IMR-90 (cell line): ENCODE measurements around the gene SEL1L2. TPM values are rescaled to one million over a fixed set of nuclear protein-coding genes. Genes with fewer than 3 reads are reported as not detected.

Experiments used
- ATAC-seq: fragments of 200-7000 bp; cut with Tn5 transposase; 2 replicates; pipeline ENCODE4 v1.9.1; 2020; ENCODE audit warnings: low read depth, mild to moderate bottlenecking, moderate library complexity
- BruUV-seq: library from RNA; stranded (reverse); fragments of 400-500 nt; replicated peaks from 2 replicates; lab custom pipeline; 2021; lab: Mats Ljungman, UMichigan
- CTCF ChIA-PET: fragments of 300-600 bp; formaldehyde crosslinking; extraction: SDS; loops from one replicate; lab custom pipeline; 2021; ENCODE audit warnings: antibody characterized with exemption; lab: Yijun Ruan, JAX
- POLR2A ChIA-PET: fragments of 300-600 bp; sonication (Branson Sonifier 250); formaldehyde crosslinking; loops from one replicate; lab custom pipeline; 2022; ENCODE audit warnings: antibody characterized with exemption; ENCODE audit not compliant: unreplicated experiment; lab: Charles Lee
- DNase-seq: peaks from one replicate; pipeline ENCODE4 v3.0.0; 2013
- H2AFZ ChIP-seq: replicated peaks from 2 replicates; pipeline ENCODE3; 2013; ENCODE audit warnings: low read length, mild to moderate bottlenecking; ENCODE audit not compliant: poor library complexity
- H2AK5ac ChIP-seq: 2 replicates; pipeline ENCODE4 v1.6.1; 2013; ENCODE audit warnings: low read depth, low read length, inconsistent platforms
- H2AK9ac ChIP-seq: replicated peaks from 2 replicates; pipeline ENCODE3; 2013; ENCODE audit warnings: mild to moderate bottlenecking, low read depth, low read length, moderate library complexity; ENCODE audit not compliant: poor library complexity
- H2BK120ac ChIP-seq: 2 replicates; pipeline ENCODE4 v1.6.1; 2013; ENCODE audit warnings: low read depth, low read length, inconsistent platforms
- H2BK15ac ChIP-seq: 3 replicates; pipeline ENCODE4 v1.6.1; 2013; ENCODE audit warnings: low read depth, low read length, inconsistent platforms
- H2BK20ac ChIP-seq: 2 replicates; pipeline ENCODE4 v1.6.1; 2013; ENCODE audit warnings: low read depth, mild to moderate bottlenecking, inconsistent platforms, low read length, moderate library complexity
- H2BK5ac ChIP-seq: 2 replicates; pipeline ENCODE4 v1.6.1; 2013; ENCODE audit warnings: mild to moderate bottlenecking, low read depth, low read length, inconsistent platforms; ENCODE audit not compliant: poor library complexity, severe bottlenecking
- H3K14ac ChIP-seq: replicated peaks from 2 replicates; pipeline ENCODE4 v1.6.1; 2013; ENCODE audit warnings: low read depth, low read length, inconsistent platforms
- H3K18ac ChIP-seq: 2 replicates; pipeline ENCODE4 v1.6.1; 2013; ENCODE audit warnings: low read depth, low read length, control low read depth
- H3K23ac ChIP-seq: 2 replicates; pipeline ENCODE4 v1.6.1; 2013; ENCODE audit warnings: low read depth, low read length, inconsistent platforms
- H3K27ac ChIP-seq: 2 replicates; pipeline ENCODE4 v1.5.1; 2013; ENCODE audit warnings: mild to moderate bottlenecking, control low read depth, low read length; ENCODE audit not compliant: insufficient read depth
- H3K27me3 ChIP-seq: 2 replicates; pipeline ENCODE4 v1.6.1; 2013; ENCODE audit warnings: low read length; ENCODE audit not compliant: control insufficient read depth, insufficient read depth
- H3K36me3 ChIP-seq: 2 replicates; pipeline ENCODE4 v1.6.1; 2013; ENCODE audit warnings: low read length, mixed read lengths; ENCODE audit not compliant: control insufficient read depth, insufficient read depth
- H3K4ac ChIP-seq: 2 replicates; pipeline ENCODE4 v1.6.1; 2013; ENCODE audit warnings: low read depth, low read length, inconsistent platforms
- H3K4me1 ChIP-seq: 2 replicates; pipeline ENCODE4 v1.6.1; 2013; ENCODE audit warnings: low read length, mixed read lengths; ENCODE audit not compliant: control insufficient read depth, insufficient read depth
- H3K4me2 ChIP-seq: 2 replicates; pipeline ENCODE4 v1.6.1; 2013; ENCODE audit warnings: low read depth, mild to moderate bottlenecking, control low read depth, low read length, moderate library complexity
- H3K4me3 ChIP-seq: 2 replicates; pipeline ENCODE4 v1.5.1; 2013; ENCODE audit warnings: low read depth, mild to moderate bottlenecking, control low read depth, low read length, moderate library complexity; ENCODE audit not compliant: insufficient read depth
- H3K56ac ChIP-seq: 2 replicates; pipeline ENCODE4 v1.6.1; 2013; ENCODE audit warnings: low read length, inconsistent platforms; ENCODE audit not compliant: insufficient read depth; ENCODE audit errors: extremely low read depth
- H3K79me1 ChIP-seq, 2 experiments: 2 replicates each; pipeline ENCODE4 v1.6.1; 2013; ENCODE audit warnings: low read length in 2 of 2, inconsistent platforms in 1 of 2, low read depth in 1 of 2
- H3K9ac ChIP-seq: 2 replicates; pipeline ENCODE4 v1.6.1; 2013; ENCODE audit warnings: low read depth, low read length, control low read depth
- H3K9me1 ChIP-seq: 2 replicates; pipeline ENCODE4 v1.6.1; 2013; ENCODE audit warnings: low read length, inconsistent platforms; ENCODE audit not compliant: insufficient read depth
- H3K9me3 ChIP-seq: 2 replicates; pipeline ENCODE4 v1.6.1; 2013; ENCODE audit warnings: low read length; ENCODE audit not compliant: control insufficient read depth, insufficient read depth
- H4K20me1 ChIP-seq: 2 replicates; pipeline ENCODE4 v1.6.1; 2013; ENCODE audit warnings: low read length, inconsistent platforms; ENCODE audit not compliant: insufficient read depth
- H4K5ac ChIP-seq: 2 replicates; pipeline ENCODE4 v1.6.1; 2013; ENCODE audit warnings: mild to moderate bottlenecking, low read depth, low read length, control low read depth
- H4K8ac ChIP-seq, 2 experiments: 2 replicates each; pipeline ENCODE4 v1.6.1; 2013; ENCODE audit warnings: low read depth in 2 of 2, low read length in 2 of 2, control low read depth in 1 of 2, inconsistent platforms in 1 of 2
- H4K91ac ChIP-seq: 2 replicates; pipeline ENCODE4 v1.6.1; 2013; ENCODE audit warnings: low read depth, low read length, inconsistent platforms; ENCODE audit not compliant: insufficient read depth
- BHLHE40 ChIP-seq: fragments of 150-350 bp; IDR thresholded peaks from 2 replicates; pipeline ENCODE4 v1.6.1; 2016; ENCODE audit warnings: mild to moderate bottlenecking, low read depth, low read length
- CEBPB ChIP-seq: IDR thresholded peaks from 2 replicates; pipeline ENCODE4 v1.6.1; 2012; ENCODE audit warnings: low read depth, low read length, improper control_type of control experiment
- ELK1 ChIP-seq: fragments of 150-350 bp; IDR thresholded peaks from 2 replicates; pipeline ENCODE4 v1.6.1; 2016; ENCODE audit warnings: low read depth, mild to moderate bottlenecking, low read length, moderate library complexity, borderline replicate concordance
- FOS ChIP-seq: fragments of 150-350 bp; IDR thresholded peaks from 2 replicates; pipeline ENCODE4 v1.6.1; 2016; ENCODE audit warnings: low read depth, low read length
- MAFK ChIP-seq: IDR thresholded peaks from 2 replicates; pipeline ENCODE4 v1.6.1; 2012; ENCODE audit warnings: low read depth, low read length, improper control_type of control experiment
- MAZ ChIP-seq: IDR thresholded peaks from 2 replicates; pipeline ENCODE4 v1.6.1; 2012; ENCODE audit warnings: low read depth, mild to moderate bottlenecking, low read length, improper control_type of control experiment, moderate library complexity, borderline replicate concordance
- MXI1 ChIP-seq: IDR thresholded peaks from 2 replicates; pipeline ENCODE4 v1.6.1; 2012; ENCODE audit warnings: low read depth, mild to moderate bottlenecking, low read length, moderate library complexity, borderline replicate concordance
- NFE2L2 ChIP-seq: fragments of 150-350 bp; IDR thresholded peaks from 2 replicates; pipeline ENCODE4 v1.6.1; 2016; ENCODE audit warnings: low read depth, mild to moderate bottlenecking, low read length
- POLR2A ChIP-seq: IDR thresholded peaks from 2 replicates; pipeline ENCODE4 v1.6.1; 2012; ENCODE audit warnings: mild to moderate bottlenecking, low read depth, low read length
- RAD21 ChIP-seq: IDR thresholded peaks from 2 replicates; pipeline ENCODE4 v1.6.1; 2012; ENCODE audit warnings: low read length, improper control_type of control experiment
- RCOR1 ChIP-seq: IDR thresholded peaks from 2 replicates; pipeline ENCODE4 v1.6.1; 2012; ENCODE audit warnings: mild to moderate bottlenecking, low read length, improper control_type of control experiment; ENCODE audit not compliant: insufficient replicate concordance
- RFX5 ChIP-seq: IDR thresholded peaks from 2 replicates; pipeline ENCODE4 v1.8.0; 2012; ENCODE audit warnings: low read depth, mild to moderate bottlenecking, low read length, moderate library complexity
- SMC3 ChIP-seq: fragments of 150-350 bp; IDR thresholded peaks from 2 replicates; pipeline ENCODE4 v1.6.1; 2016; ENCODE audit warnings: low read depth, mild to moderate bottlenecking, antibody characterized with exemption, low read length, moderate library complexity
- WGBS, 2 experiments: methylation state at CpG; one replicate each; pipeline versions ENCODE4 v1.1.5 to v1.1.7; 2013; ENCODE audit warnings: missing lambda C conversion rate in 2 of 2; ENCODE audit not compliant: insufficient read length in 1 of 2; ENCODE audit errors: extremely low coverage in 2 of 2; 5-methylcytosine and 5-hydroxymethylcytosine counted together
- dilution Hi-C: fragments of 300-500 bp; cut with HindIII; formaldehyde crosslinking; loops from one replicate; pipeline ENCODE4 v1.14.3; 2018; ENCODE audit warnings: low sequenced_read_pairs; ENCODE audit not compliant: unreplicated experiment
- in situ Hi-C: fragments of 300-500 bp; cut with MboI; formaldehyde crosslinking; loops from 3 replicates; pipeline ENCODE4 v1.14.3; 2019; ENCODE audit warnings: low sequenced_read_pairs, inconsistent platforms, mixed read lengths
- intact Hi-C: fragments of 100-400 bp; cut with micrococcal nuclease; formaldehyde crosslinking; loops from 2 replicates; pipeline ENCODE4 v1.10.0; 2022
- polyA plus RNA-seq, 3 experiments: library from polyadenylated mRNA; depleted of rRNA; stranded (reverse); fragments of >200 nt; gene quantifications; 2 replicates each; pipeline ENCODE4 v1.2.3, GENCODE V29; 2012; ENCODE audit warnings: low replicate concordance in 1 of 3
- total RNA-seq: library from RNA; depleted of rRNA; stranded (reverse); fragments of >200 nt; gene quantifications from 2 replicates; pipeline ENCODE4 v1.2.3, GENCODE V29; 2012
- TF ChIP-seq, protein P1 (sequence below): fragments of 150-350 bp; IDR thresholded peaks from 2 replicates; pipeline ENCODE4 v1.6.1; 2017; ENCODE audit warnings: mild to moderate bottlenecking, antibody characterized with exemption, low read length, low read depth

SEL1L2 gene
- total and polyA plus RNA-seq, 2 of the 4 experiments (the other 2 are of a cell fraction), result not detected

GRCh38 chr20:13927171-13927570 is 63.2 kb downstream of the SEL1L2 start:
- no peak overlapping the region for H3K56ac ChIP-seq
- H2BK5ac ChIP-seq, result no peak overlapping the region
- H3K23ac ChIP-seq, result no peak overlapping the region
- DNase-seq, result no peak
- H3K27me3 ChIP-seq, result no peaks in the 10 kb centered on the region
- intact Hi-C loops, result no loop called here
- no peak overlapping the region for H3K4me3 ChIP-seq
- no peak overlapping the region for H2BK15ac ChIP-seq
- H3K79me1 ChIP-seq, result no peaks in the 10 kb centered on the region
- no peak for ATAC-seq
- H3K9ac ChIP-seq, result no peak overlapping the region
- H3K4me1 ChIP-seq, result no peaks in the 10 kb centered on the region
- POLR2A ChIA-PET, result no interaction called here
- H3K14ac ChIP-seq, result no peak overlapping the region
- H3K4me2 ChIP-seq, result no peak overlapping the region
- no peak overlapping the region for H2AK9ac ChIP-seq
- WGBS, 2 experiments, result no CpG with 5 or more reads among the region's 2 CpGs
- CTCF ChIA-PET, result no interaction called here
- H2BK120ac ChIP-seq, result no peak overlapping the region
- peaks cover 9% of the 10 kb centered on the region for H3K9me3 ChIP-seq
- no peak overlapping the region for H2AK5ac ChIP-seq
- dilution Hi-C loops, result no loop called here
- no peak overlapping the region for H4K8ac ChIP-seq
- H2AFZ ChIP-seq, result no peak overlapping the region
- no peaks in the 10 kb centered on the region for H3K36me3 ChIP-seq
- H4K5ac ChIP-seq, result no peak overlapping the region
- in situ Hi-C loops, result no loop called here
- no peak overlapping the region for H3K18ac ChIP-seq
- H2BK20ac ChIP-seq, result no peak overlapping the region
- H3K4ac ChIP-seq, result no peak overlapping the region
- TF ChIP-seq FOS (no peak), MAFK (no peak), RCOR1 (no peak), RFX5 (no peak), POLR2A (no peak), CEBPB (no peak), SMC3 (no peak), MAZ (no peak), MXI1 (no peak), RAD21 (no peak), ELK1 (no peak), BHLHE40 (no peak), NFE2L2 (no peak)
- TF ChIP-seq, protein P1, sequence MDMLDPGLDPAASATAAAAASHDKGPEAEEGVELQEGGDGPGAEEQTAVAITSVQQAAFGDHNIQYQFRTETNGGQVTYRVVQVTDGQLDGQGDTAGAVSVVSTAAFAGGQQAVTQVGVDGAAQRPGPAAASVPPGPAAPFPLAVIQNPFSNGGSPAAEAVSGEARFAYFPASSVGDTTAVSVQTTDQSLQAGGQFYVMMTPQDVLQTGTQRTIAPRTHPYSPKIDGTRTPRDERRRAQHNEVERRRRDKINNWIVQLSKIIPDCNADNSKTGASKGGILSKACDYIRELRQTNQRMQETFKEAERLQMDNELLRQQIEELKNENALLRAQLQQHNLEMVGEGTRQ, result no peak
- H4K91ac ChIP-seq, result no peak overlapping the region
- no peaks in the 10 kb centered on the region for H4K20me1 ChIP-seq
- BruUV-seq, result no TSS peak
- no peak overlapping the region for H3K27ac ChIP-seq
- no peaks in the 10 kb centered on the region for H3K9me1 ChIP-seq
